Right forelimb (tissue), 1 donor: ENCODE measurements around the gene TLX2.

ENCODE experiments used
- DNase-seq: peaks from one replicate; pipeline ENCODE4 v3.0.0-alpha.2; 2018

TLX2 gene

DNA sequence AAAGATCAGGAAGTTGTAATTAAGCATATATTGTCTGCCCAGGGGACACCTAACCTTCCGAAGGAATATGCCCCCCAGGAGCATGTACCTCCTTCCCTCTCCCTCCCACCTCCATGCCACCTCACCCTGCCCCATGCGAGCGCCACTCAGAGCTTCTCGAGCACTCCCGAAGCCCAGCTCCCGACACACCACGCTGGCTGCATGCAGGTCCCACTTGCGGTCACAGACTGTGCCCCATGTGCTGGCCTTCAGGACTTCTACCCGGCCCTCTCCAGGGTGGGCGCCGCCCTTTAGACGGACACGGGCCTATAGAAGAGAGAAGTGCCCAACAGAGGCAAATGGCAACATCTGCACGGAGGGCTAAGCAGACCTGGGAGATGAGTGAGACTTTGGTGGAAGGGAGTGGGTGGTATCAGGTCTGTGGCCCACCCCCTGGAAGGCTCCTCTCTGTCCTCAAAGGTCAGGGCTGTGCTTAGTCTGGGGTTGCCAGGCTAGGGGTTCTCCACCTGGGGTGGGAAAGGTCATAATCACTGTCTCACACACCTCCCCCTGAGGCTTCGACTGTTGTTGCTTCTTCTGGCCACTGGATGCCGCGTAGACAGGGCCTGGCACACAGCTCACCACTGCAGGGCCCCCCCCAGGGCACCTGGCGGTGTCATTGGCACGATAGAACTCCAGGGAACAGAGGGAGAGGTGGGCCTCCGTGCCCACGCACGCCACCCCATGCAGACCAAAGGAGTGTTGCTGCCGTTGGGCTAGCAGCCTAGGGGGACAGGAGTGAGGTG is 22.1 kb downstream of the TLX2 start:
- DNase-seq, result no peak

- DNase-seq, result no peak
Measured at GRCh38 chr2:74537140-74537539, 22.9 kb downstream of the TLX2 start.

GRCh38 chr2:74538881-74539339 is 24.7 kb downstream of the TLX2 start:
- DNase-seq, result no peak

GRCh38 chr2:74540291-74540690 is 26.0 kb downstream of the TLX2 start:
- DNase-seq, result no peak

DNA sequence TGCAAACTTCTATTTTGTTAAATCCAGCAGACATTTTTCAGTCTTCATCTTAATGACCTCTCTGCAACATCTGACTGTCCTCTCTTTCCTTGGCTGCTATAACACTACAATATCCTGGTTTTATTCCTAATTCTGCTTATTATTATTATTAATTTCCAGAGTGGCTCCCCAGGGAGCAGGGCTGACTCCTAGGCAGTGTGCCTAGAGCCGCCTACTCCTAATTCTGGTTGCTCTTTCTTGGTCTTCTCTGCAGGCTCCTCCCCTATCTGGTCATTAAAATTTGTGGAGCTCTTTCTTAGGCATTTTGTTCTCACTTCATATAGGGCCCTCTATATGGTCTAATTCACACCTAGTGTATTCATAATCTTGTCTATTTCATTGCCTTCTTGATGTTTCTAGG is 28.7 kb downstream of the TLX2 start:
- no peak for DNase-seq

DNA sequence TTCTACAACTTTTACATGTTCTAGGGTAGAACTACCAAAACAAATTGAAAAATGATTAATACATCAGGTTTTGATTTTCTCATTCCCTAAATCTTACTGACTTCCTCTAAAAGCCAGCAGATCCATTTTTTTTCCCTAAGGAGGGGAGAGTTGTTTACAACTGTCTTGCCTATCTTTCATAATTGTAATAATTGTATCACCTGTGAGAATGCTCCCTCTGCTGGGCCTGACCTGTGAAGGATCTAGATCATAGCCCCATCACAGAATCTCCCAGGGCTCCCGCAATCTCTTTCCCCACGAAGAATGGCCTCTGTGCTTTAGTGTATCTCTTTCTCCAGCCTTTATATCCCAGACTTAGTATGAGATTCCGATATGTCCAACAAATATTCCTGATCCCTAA is 30.4 kb downstream of the TLX2 start:
- DNase-seq, result no peak

- no peak for DNase-seq
Measured at GRCh38 chr2:74546004-74546403, 31.8 kb downstream of the TLX2 start.

DNA sequence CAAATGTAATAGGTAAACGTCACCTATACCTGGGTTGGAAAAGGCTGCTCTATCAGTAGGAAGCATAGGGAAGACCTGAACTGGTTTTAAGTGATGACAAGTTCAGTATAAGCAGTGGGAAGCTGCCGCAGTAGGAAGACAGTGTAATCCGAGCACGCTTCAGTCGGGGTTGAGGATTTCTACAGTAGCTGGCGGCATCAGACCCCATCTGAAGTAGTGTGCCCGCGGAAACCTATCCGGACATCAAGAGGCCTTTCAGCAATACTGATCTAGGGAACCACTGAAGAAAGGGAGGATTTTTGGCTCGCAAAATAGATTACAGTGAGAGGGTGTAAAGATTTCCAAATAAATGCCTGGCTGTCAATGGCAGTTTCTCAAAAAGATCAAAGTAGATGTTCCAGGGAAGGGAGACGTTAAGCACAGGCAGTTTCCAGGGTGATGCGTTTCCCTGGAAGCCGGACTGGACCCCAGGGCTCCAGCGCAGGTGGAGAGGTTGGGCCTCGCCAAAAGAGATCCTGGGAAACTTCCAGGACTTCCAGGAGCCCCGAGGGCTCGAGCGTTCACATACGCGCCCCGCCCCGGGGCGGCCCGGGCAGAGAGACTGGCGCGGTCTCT is 34.1 kb downstream of the TLX2 start:
- DNase-seq, result no peak

DNA sequence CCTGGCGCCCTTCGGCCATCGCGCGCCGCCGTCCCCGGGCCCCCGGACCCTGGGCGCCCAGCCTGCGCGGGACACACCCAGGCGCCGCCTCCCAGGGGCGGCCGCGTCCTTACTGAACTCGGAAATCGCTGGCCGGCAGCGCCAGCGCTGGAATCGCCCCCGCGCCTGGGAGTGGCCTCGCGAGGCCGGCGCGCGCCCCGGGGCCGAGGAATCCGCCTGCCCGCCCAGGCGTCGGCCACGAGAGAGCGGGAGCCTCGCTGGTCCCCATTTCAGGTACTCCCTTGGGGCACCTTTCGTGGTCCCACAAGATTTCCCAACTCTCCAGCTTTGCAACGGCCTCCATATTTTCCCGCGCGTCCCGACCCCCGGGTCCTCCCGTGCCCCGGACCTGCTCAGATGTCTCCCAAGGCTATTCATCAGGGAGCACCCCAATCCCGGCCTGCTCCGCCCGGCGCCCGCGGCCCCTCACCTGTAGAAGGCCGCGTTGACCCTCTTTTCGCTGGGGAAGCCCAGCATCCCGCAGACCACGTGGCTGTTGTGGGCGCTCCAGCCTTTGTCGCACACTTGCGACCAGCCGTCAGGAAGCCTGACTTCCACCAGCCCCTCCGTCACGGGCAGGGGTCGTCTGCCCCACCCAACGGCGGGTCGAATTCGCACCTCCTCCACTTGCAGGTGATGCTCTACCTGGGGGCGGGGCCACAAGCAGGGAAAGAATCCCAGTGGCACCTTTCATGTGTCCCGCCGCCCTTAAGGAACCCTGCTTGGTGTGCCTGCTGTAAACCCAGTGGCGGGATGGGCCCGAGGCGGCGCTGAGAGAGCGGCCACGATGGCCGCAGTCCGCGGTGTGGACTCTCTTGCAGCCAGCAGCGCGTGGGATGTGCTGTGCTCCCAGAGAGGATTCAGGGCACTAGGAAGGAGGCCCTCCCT is 34.9 kb downstream of the TLX2 start:
- peak; percentile 77 for DNase-seq

DNA sequence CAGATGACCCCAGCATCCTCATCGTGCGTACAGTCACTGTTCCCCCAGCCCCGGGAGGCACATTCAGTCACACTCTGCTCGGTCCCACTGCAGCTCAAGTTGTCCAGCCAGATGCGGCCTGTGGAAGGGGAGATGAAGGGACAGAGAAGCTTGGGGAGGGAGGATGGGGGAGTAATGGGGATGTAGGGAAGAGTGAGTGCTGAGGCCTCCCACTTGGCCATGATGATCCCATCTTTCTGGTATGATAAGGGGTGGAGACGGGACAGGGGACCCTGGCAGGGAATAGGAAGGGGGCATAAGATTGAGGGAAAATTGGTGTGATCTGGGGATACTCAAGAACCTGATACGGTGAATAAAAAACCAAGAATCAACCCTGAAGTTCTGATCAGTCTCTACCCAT is 36.0 kb downstream of the TLX2 start:
- DNase-seq, result no peak

DNA sequence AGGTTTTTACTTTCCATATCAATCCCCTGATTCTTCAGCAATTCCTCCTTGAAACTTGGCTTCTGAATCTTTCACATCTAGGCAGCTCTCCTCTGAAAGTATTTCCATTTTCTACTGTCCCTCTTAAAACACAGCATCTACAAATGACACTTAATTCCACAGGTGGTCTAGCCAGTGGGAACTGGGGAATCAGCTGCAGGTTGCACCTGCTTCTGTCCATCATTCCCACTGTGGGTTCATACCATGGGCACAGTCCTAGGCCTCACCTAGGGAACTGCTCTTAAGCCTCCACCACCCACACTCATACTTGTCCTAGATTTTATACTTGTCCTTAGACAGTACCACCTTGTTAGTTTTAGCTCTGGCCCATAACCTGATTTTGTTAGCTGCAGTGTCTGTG is 37.3 kb downstream of the TLX2 start:
- no peak for DNase-seq

DNA sequence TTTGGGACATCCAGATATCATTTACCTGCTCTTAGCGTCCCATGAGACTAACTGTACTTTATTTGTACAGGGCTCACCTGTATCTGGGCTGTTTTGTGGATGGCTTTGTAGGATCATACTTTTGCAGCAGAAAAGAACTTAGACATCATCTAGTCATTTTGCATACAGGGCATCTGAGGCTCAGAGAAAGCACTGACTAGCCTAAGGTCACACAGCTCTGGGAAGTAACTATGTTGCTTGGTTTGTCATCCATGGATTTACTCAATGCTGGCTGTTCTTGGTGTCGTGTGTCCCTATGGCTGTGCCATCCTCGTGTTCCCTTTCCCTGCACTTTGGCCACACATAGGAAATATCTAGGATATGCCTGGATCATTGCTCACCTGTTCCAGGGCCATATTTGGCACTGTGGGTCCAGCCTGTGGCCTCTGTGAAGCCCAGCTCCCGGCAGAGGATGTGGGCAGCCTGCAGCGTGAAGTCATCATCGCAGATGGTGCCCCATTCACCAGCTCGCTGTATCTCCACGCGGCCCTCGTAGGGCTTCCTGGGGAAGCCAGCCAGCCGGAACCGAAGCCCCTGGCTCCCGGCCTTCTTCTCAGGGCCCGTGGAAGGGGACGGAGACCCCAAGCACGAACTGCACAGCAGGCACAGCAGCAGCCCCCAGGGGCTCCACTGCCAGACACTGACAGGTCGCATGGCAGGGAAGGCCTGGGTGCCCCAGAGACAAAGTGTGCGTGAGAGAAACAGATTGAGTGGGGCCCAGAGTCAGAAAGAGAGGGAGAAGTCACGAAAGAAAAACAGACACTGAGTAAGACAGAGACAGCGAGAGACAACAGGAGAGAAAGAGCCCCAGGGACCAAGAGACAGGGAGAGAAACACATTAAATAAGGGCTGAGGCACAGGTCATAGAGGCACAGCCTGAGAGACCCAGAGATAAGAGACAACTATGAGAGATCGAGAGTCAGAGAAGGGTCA is 38.0 kb downstream of the TLX2 start:
- no peak for DNase-seq

GRCh38 chr2:74552914-74553811 is 38.9 kb downstream of the TLX2 start:
- DNase-seq, result peak; percentile 61

DNA sequence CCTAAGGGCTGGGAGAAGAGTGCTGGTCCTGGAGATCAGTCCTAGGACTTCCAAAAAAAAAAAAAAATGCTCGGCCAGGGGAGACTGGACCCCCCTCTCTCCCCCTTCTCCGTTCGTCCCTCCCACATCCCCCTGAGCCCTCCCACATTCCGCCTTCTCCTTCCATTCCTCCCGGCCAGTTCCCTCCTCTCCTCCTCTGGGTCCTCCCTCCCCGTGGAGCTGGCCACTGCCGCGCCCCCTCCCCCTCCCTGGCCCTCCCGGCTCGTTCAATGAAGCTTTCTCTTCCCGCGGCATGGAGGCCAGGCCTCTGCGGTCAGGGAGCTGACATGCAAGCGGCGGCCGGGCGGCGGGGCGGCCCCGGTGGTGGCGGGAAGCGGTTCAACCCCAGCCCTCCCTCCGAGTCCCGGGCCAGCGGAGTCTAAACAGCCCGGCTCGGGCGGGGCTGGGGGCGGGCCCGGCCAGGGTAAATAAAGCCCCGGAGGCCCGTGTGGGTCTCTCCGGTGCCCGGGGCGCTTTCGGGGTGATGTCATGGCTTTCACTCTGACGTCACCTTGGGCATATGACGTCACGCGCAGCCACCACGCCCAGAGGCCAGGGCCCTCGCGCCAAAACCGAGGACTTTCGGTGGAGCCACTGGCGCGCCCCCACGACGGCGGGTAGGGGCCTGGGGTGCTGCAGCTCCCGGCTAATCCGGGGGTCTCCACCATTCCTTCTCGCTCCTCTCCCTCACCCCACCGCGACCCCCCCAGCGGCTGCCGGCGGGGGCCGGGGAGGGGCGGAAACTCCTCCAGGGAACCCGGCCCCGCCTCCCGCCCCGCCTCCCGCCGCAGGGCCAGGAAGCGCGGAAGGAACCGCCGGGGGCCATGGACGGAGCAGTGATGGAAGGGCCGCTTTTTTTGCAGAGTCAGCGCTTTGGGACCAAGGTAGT is 39.9 kb downstream of the TLX2 start, which contains the start of the genes DOK1 and LOXL3:
TSS of gene DOK1 (plus strand) at position 829 of the 928 bp plus-strand sequence. CDS start at position 864, 35 bp downstream.
TSS of gene LOXL3 (minus strand) at position 51 of the 928 bp plus-strand sequence. CDS start 1,308 bp downstream, outside the sequence.
- peak; percentile 92 for DNase-seq

GRCh38 chr2:74554820-74555531 is 40.7 kb downstream of the TLX2 start:
- DNase-seq, result peak; percentile 65

- no peak for DNase-seq
Measured at GRCh38 chr2:74555610-74556103, 41.4 kb downstream of the TLX2 start.

GRCh38 chr2:74556159-74556558 is 41.9 kb downstream of the TLX2 start:
- no peak for DNase-seq

DNA sequence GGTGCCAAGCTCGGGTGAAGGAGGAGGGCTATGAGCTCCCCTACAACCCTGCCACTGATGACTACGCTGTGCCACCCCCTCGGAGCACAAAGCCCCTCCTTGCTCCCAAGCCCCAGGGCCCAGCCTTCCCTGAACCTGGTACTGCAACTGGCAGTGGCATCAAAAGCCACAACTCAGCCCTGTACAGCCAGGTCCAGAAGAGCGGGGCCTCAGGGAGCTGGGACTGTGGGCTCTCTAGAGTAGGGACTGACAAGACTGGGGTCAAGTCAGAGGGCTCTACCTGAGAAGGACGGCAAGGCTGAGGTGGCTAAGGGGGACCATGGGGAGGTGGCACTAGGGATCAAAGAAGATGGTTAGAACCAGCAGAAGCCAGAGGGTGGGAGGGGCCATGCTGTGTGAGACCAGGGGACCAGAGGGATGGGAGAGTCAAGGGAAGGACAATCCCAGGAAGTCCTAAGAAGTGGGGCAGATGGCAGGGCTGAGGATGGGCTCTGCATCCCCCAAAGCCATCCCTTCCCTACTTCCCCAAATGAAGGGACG is 42.7 kb downstream of the TLX2 start:
- no peak for DNase-seq
